ENCODE measurements around the gene PCGF2.

PCGF2 gene

GRCh38 chr17:38712593-38712992 is 35.5 kb downstream of the PCGF2 start:
- no peak for DNase-seq (ENCODE audit: low read depth, low spot score)
- TF ChIP-seq CTCF (IDR thresholded peaks at IDR 0.05; ENCODE audit: low read depth, low read length) = no peak
- in situ Hi-C loops (cut with HindIII; ENCODE audit: low sequenced_read_pairs) = no loop called here
- no peak overlapping the region for H3K4me3 ChIP-seq (ENCODE audit: low read depth, low read length)

GRCh38 chr17:38711792-38712571 is 36.2 kb downstream of the PCGF2 start:
- no peak for DNase-seq (ENCODE audit: low read depth, low spot score)
- no peak overlapping the region for H3K4me3 ChIP-seq (ENCODE audit: low read depth, low read length)
- in situ Hi-C loops (cut with HindIII; ENCODE audit: low sequenced_read_pairs) = no loop called here
- TF ChIP-seq CTCF (IDR thresholded peaks at IDR 0.05; ENCODE audit: low read depth, low read length) = no peak

- DNase-seq (ENCODE audit: low read depth, low spot score) = no peak
- H3K4me3 ChIP-seq (ENCODE audit: low read depth, low read length) = no peak overlapping the region
- in situ Hi-C loops (cut with HindIII; ENCODE audit: low sequenced_read_pairs) = no loop called here
- TF ChIP-seq CTCF (IDR thresholded peaks at IDR 0.05; ENCODE audit: low read depth, low read length) = no peak
These were observed 37.2 kb downstream of the PCGF2 start for GRCh38 chr17:38710985-38711384.

GRCh38 chr17:38710604-38710962 is 37.6 kb downstream of the PCGF2 start:
- TF ChIP-seq CTCF (IDR thresholded peaks at IDR 0.05; ENCODE audit: low read depth, low read length) = no peak
- DNase-seq (ENCODE audit: low read depth, low spot score) = no peak
- in situ Hi-C loops (cut with HindIII; ENCODE audit: low sequenced_read_pairs) = no loop called here
- no peak overlapping the region for H3K4me3 ChIP-seq (ENCODE audit: low read depth, low read length)

- DNase-seq (ENCODE audit: low read depth, low spot score) = no peak
- in situ Hi-C loops (cut with HindIII; ENCODE audit: low sequenced_read_pairs) = no loop called here
- no peak for TF ChIP-seq CTCF (IDR thresholded peaks at IDR 0.05; ENCODE audit: low read depth, low read length)
- H3K4me3 ChIP-seq (ENCODE audit: low read depth, low read length) = no peak overlapping the region
These were observed 38.1 kb downstream of the PCGF2 start for GRCh38 chr17:38709864-38710603.

- no peak for DNase-seq (ENCODE audit: low read depth, low spot score)
- no peak overlapping the region for H3K4me3 ChIP-seq (ENCODE audit: low read depth, low read length)
- in situ Hi-C loops (cut with HindIII; ENCODE audit: low sequenced_read_pairs) = no loop called here
- TF ChIP-seq CTCF (IDR thresholded peaks at IDR 0.05; ENCODE audit: low read depth, low read length) = no peak
These were observed 38.9 kb downstream of the PCGF2 start for GRCh38 chr17:38709104-38709820.
